Measurements from ENCODE around the gene VPS13C. TPM values are rescaled to one million over a fixed set of nuclear protein-coding genes. Genes with fewer than 3 reads are reported as not detected.

Gene VPS13C
- 60.2 TPM for total RNA-seq (ENCODE audit: insufficient read depth, low replicate concordance)

DNA sequence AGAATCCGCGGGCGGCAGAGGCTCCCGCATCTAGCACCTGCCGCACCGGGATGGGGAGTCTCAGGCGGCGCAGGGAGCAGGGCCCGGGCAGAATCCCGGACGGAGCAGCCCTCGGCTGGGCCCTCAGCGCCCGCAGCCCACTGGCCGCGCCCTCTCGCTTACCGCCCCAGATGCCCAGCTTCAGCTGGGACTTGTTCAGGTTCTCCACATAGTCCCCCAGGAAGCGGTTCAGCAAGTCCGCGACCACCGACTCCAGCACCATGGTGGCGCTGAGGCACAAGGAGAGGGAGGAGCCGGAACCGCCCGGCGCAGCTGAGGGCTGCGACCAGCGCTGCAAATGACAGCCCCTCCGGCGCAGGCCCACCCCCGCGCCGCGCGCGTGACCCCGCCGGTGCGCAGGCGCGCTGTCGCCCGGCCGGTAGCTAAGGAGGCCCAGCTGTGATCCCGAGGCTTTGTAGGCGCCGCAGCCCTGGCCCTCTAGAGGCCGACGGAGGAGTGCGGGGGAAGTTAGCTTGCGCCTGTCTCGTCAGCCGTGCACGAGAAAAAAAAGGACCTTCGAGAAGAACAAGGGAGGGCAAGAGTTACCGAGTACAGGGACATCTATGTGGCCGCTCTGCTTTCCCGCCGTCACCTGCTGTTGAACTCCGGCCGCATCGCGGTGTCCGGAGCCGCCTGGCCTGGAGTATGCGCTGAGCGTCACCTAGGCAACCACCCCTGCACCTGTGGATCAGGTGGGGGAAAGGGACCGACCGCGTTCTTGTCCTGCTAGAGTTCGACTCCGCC, at the start of gene VPS13C:
Gene VPS13C, minus strand, starts transcription at position 335 of the 783 bp plus-strand sequence. Its CDS starts 73 bp downstream, at position 262.
- DNase-seq (ENCODE audit: low spot score): peak; percentile 96

DNA sequence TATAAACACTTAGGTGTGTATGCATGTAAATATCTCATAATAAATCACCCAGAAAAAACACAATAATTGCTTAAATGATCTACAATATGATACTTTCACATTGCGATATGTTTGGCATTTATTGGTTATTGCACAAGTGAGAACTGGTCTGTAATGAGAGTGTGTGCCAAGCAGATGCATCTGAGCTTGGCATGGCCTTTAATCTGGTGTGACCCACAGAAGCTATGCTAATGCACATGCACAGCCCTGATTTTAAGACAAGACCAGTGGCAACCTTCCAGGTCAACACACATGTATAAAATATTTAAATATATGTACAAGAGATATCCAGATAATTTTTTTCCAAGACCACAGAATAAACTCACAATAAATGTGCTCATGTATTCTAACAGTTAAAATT, 49.2 kb upstream of the VPS13C start:
- DNase-seq (ENCODE audit: low spot score): no peak

- no peak for DNase-seq (ENCODE audit: low spot score)
Observed at GRCh38 chr15:62108411-62108810, 48.2 kb upstream of the VPS13C start.

DNA sequence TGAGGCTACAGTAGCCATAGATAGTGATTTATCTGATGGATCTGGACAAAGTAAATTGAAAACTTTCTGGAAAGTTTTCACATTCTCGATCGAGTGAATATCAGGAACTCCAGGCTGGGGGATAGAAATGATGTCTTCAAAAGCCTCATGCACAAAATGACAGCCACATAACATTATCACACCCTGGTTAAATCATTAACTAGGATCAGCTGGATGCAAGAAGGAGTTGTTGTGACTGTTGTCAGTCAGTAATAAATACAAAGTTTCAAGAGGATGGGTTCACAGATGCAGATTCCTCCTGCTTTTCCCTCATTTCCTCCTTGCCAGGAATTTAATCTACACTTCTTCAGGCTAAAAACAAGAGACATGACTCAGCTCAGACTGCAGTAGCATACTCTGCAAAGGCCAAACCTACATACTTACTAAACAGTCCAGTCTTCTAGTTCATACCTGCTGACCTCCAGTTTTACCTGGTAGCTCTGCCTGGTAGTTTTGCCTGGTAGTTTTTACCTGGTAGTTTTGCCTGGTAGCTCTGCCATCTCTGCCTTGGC, 47.4 kb upstream of the VPS13C start:
- DNase-seq (ENCODE audit: low spot score): peak; percentile 38

- no peak for DNase-seq (ENCODE audit: low spot score)
Observed at GRCh38 chr15:62106096-62106495, 45.8 kb upstream of the VPS13C start.

DNA sequence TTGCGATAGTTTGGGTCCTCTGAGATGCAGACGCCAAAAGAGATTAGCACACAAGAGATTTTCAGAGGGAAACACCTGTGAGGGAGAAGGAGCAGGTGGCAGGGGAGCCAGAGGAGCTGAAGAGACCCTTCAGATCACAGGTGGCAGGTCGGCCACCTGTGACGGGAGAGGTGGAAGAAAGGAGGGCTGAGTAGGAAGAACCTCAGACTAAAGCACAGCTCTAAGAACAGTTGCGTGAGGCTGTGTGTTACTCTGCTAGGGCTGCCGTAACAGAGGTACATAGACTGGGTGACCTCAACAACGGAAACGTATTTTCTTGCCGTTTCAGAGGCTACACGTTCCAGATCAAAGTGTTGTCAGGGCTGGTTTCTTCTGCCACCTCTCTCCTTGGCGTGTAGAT, 45.0 kb upstream of the VPS13C start:
- DNase-seq (ENCODE audit: low spot score): no peak

DNA sequence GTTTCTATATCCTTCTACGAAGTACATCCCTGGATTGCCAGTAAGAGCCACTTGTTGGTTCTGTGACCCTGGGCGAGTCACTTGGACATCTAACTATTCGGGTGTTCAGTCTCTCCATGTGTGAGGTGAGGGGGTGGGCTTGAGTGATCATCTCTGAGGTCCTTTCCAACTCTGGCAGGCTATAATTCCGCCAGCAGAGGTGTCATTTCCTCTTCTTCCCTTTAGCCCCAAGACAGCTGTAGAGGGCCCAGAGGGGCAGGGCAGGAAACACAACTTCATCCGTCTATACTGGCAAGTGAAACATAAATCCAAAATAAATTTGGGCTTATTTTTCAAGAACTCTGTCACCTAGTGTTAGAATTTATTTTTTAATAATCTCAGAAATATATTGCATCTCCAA, 44.6 kb upstream of the VPS13C start:
- DNase-seq (ENCODE audit: low spot score): no peak

DNA sequence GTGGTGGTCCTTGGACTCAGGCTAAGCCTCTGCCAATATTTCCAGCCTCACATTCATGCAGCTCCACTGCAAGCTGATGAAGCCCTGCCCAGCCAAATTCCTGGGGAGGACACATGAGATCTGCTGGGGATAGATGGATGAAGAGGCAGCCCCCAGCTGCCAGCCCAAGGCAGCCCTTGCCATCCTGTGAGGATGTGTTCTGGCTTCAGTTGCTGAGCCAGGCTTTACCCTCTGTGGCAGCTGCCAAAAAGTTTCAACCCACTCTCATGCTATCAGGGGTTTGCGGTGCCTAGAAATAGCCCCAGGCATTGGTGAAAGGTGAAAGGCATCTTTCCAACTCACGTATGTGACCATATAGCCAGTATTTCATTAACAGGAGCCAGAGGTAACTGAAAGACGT, 44.2 kb upstream of the VPS13C start:
- DNase-seq (ENCODE audit: low spot score): no peak

DNA sequence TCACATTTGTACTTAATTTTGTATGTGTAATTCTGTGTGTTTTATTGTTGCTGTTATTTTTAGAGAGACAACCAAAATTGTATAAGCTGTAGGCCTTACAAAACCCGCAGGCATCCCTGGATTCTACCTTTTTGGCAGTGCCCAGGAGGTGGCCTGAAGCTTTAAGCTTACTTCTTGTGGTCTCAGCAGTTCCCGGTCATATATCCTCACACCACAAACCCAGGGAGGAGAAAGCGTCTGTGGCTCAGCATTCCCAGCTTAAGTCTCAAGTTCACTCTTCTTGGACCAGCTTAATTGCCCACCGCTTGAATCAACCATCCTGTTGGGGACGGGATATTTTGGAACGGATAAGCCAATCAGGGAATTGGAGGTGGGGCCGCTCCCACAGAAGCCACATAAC, 43.2 kb upstream of the VPS13C start:
- no peak for DNase-seq (ENCODE audit: low spot score)

GRCh38 chr15:62099094-62099601, 38.9 kb upstream of the VPS13C start:
- DNase-seq (ENCODE audit: low spot score): peak; percentile 34

DNA sequence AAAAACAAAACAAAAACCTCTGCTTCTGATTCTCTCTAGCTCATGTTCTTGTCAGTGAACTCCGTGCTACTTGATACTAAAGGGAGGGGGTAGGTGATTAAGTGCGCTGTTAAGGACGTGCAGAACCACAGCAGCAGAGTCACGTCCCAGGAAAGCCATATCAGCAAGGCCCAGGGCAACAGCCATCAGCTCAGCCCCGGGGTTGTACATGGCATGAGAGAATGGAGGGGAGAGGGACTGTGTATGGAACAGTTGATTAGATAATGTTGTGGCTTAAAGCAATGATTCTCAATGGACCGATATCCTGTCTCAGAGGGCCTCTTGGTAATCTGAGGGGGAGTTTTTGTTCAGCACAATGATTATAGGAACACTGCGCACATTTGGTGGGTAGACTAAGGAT, 34.1 kb upstream of the VPS13C start:
- peak; percentile 51 for DNase-seq (ENCODE audit: low spot score)

- DNase-seq (ENCODE audit: low spot score): no peak
Observed at GRCh38 chr15:62093809-62094208, 33.6 kb upstream of the VPS13C start.

DNA sequence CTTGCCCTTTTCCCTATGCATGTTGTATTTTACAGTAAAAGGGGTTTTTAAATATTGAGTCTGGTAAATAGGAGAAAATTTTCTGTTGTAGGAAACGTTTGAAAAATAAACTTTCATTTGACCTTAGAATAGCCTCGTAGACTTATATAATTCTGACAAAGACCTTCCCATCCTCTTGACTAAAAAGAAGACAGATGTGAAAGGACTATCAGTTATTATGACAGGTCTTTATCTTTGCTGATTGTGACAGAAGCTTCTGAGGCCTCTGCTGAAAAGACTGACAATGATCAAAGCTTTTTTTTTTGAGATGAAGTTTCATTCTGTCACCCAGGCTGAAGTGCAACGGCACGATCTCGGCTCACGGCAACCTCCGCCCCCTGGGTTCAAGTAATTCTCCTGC, 30.7 kb upstream of the VPS13C start:
- DNase-seq (ENCODE audit: low spot score): no peak

GRCh38 chr15:62089616-62090015, 29.4 kb upstream of the VPS13C start:
- no peak for DNase-seq (ENCODE audit: low spot score)

GRCh38 chr15:62088353-62088693, 28.1 kb upstream of the VPS13C start:
- no peak for DNase-seq (ENCODE audit: low spot score)

DNA sequence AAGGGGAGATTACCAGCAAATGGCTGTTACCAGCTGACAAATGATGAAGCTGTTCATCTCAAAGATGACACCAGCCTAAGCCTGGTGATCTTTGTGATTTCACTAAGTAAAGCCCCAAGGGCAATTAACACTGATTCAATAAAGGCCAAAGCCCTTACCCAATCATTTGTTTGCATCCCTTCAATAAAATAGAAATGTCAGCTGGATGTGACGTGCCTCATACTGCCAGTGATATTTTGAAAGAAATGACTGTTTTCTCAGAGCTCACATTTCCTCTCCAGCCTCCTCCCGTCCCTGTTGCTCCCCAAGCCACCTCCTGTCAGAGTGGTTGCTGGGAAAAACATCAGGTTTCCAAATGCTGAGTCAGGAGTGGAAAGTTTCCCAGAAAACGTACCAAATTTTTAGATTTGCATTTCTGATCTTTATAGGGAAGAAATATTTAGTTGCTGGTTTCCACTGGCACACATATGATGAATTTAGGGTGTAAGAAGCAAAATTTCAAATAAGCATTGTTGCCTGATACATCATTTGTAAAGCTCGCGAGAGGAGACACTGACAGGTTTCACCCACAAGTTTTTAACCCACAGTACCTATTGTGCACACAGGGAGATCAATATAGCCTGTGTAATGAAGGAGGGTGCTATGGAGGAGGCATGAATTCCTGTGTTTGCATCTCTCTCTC, 27.6 kb upstream of the VPS13C start:
- DNase-seq (ENCODE audit: low spot score): peak; percentile 51

DNA sequence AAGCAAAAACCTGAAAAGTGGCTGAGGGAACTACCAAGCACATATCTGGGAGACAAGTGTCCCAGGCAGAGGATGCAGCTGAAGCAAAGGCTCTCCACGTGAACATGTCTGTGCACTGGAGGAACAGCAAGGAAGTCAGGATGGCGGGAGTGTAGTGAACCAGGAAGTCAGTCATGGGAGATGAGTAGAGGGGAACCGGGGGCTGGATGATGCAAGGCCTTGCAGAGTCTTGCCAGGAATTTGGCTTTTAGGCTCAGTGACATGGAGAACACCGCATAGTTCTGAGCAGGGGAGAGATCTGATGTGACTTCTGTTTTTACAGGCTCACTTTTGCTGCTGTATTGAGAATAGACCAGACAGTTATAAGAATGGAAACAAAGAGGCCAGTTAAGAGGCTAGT, 25.5 kb upstream of the VPS13C start:
- no peak for DNase-seq (ENCODE audit: low spot score)

GRCh38 chr15:62083194-62084154, 23.2 kb upstream of the VPS13C start:
- DNase-seq (ENCODE audit: low spot score): no peak

DNA sequence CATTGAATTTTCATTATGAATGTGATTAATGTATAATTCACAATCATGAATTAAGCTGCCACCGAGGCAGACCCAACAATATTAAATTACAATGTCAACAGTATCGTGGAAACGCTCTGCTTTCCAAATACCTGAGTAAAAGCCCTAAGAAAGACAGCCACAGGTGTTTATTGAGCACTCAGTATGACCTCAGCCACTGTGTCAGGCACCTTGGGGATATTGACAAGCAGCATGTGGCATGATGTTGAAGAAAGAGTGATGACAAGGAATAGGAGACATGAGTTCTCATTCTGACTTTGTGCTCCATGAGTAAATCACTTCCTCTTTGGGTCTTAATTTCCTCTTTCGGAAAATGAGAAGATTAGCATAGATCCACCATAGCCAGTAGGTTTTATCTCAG, 19.3 kb upstream of the VPS13C start:
- no peak for DNase-seq (ENCODE audit: low spot score)

DNA sequence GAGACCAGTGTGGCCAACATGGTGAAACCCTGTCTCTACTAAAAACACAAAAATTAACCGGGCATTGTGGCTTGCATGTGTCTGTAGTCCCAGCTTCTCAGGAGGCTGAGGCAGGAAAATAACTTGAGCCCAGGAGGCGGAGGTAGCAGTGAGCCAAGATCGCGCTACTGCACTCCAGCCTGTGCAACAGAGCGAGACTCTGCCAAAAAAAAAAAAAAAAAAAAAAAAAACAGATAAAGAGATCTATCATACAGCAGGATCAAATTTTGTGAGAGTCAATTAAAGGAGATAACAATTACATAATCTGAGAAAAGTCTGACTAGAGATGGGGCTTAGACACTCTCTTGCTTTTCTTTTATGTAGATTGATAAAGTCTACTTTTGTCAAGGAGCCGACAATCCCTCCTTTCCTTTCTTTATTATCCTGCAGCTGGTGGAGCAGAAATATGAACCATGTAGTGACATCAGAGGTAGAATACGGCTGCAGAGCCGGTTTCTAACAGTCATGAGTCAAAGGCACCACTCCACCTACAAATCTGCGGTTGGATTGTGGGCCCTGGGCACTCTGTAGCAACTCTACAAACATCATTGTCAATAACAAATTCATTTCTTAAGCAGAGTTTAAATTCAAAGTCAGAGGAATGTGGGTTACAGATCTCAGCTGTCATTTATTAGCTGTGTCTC, 15.5 kb upstream of the VPS13C start:
- peak; percentile 67 for DNase-seq (ENCODE audit: low spot score)

GRCh38 chr15:62071711-62072308, 11.6 kb upstream of the VPS13C start:
- no peak for DNase-seq (ENCODE audit: low spot score)

Data from umbilical cord (tissue), 2 donors.